Spleen (tissue), 11 donors: ENCODE data around the gene INSL3. TPM values are rescaled to one million over a fixed set of nuclear protein-coding genes. Genes with fewer than 3 reads are reported as not detected.

Source experiments
- DNase-seq: peaks from one replicate; pipeline ENCODE4 v3.0.0-alpha.2; 2020
- H3K27ac ChIP-seq, 8 donors: fragments of 200-600 bp; sonication (generic) in 7 of 8; 1 replicate in 4 of 8; 2 replicates in 4 of 8; pipeline versions ENCODE4 v1.5.0 to v1.8.0; 2016 to 2021; ENCODE audit warnings: inconsistent platforms in 4 of 8, mild to moderate bottlenecking in 4 of 8, moderate library complexity in 1 of 8
- H3K27me3 ChIP-seq, 7 donors: fragments of 200-600 bp; sonication (generic) in 6 of 7; replicated peaks in 1 of 7; 1 replicate in 4 of 7; 2 replicates in 3 of 7; pipeline versions ENCODE4 v1.5.0 to v1.8.0; 2016 to 2021; ENCODE audit warnings: inconsistent platforms in 3 of 7, mild to moderate bottlenecking in 1 of 7
- H3K36me3 ChIP-seq, 6 donors: fragments of 200-600 bp; sonication (generic) in 5 of 6; 1 replicate in 4 of 6; 2 replicates in 2 of 6; pipeline versions ENCODE4 v1.5.0 to v1.8.0; 2016 to 2021; ENCODE audit warnings: inconsistent platforms in 2 of 6
- H3K4me1 ChIP-seq, 6 donors: fragments of 200-600 bp; sonication (generic) in 5 of 6; 1 replicate in 3 of 6; 2 replicates in 3 of 6; pipeline versions ENCODE4 v1.5.0 to v1.8.0; 2016 to 2021; ENCODE audit warnings: inconsistent platforms in 3 of 6
- H3K4me3 ChIP-seq, 8 donors: fragments of 200-600 bp; sonication (generic) in 7 of 8; 1 replicate in 4 of 8; 2 replicates in 4 of 8; pipeline versions ENCODE4 v1.5.0 to v1.8.0; 2016 to 2021; ENCODE audit warnings: inconsistent platforms in 4 of 8, mild to moderate bottlenecking in 4 of 8, moderate library complexity in 2 of 8
- H3K9me3 ChIP-seq, 8 donors: fragments of 200-600 bp; sonication (generic) in 7 of 8; 1 replicate in 4 of 8; 2 replicates in 4 of 8; pipeline versions ENCODE4 v1.5.0 to v1.8.0; 2016 to 2021; ENCODE audit warnings: inconsistent platforms in 4 of 8
- POLR2A ChIP-seq, 3 donors: fragments of 450-650 bp; IDR thresholded peaks; one replicate each; pipeline ENCODE4 v1.5.1; 2017; ENCODE audit warnings: antibody characterized with exemption in 3 of 3, mild to moderate bottlenecking in 1 of 3
- POLR2AphosphoS5 ChIP-seq, 3 donors: sonication (generic); formaldehyde crosslinking; IDR thresholded peaks; one replicate each; pipeline ENCODE4 v1.5.1; 2017; ENCODE audit warnings: antibody characterized with exemption in 3 of 3
- WGBS, 5 donors: extraction: QIAGEN DNeasy Blood & Tissue Kit in 3 of 5; methylation state at CpG; one replicate each; pipeline versions ENCODE4 v1.1.5 to v1.1.7; 2013 to 2018; 5-methylcytosine and 5-hydroxymethylcytosine counted together
- intact Hi-C: fragments of 100-400 bp; cut with DNase I; formaldehyde crosslinking; loops from one replicate; pipeline ENCODE4 v1.15.0; 2023; ENCODE audit warnings: low total_unique reads
- polyA plus RNA-seq, 3 donors: library from polyadenylated mRNA; stranded (reverse); fragments of 200-250 nt; gene quantifications; one replicate each; pipeline ENCODE4 v1.2.1, GENCODE V29; 2013
- total RNA-seq, 7 donors: library from RNA; depleted of rRNA in 3 of 7; stranded (reverse); fragments of >200 nt in 3 of 7; fragmentation: NEBNext Ultra II Directional in 4 of 7; extraction: Animal tissue kit (Norgen Biotek cat#: 25700) in 4 of 7; gene quantifications; one replicate each; pipeline versions ENCODE4 v1.1.0 to v1.2.1, GENCODE V29; 2016 to 2021
- TF ChIP-seq, protein P1 (sequence below), 11 experiments: fragments of 200-600 bp in 7 of 11; fragments of 450-650 bp in 4 of 11; sonication (generic) in 4 of 11; IDR thresholded peaks in 8 of 11; conservative IDR thresholded peaks in 3 of 11; 1 replicate in 7 of 11; 2 replicates in 4 of 11; pipeline versions ENCODE4 v1.4.0 to v1.8.0; 2016 to 2021; ENCODE audit warnings: antibody characterized with exemption in 11 of 11, inconsistent platforms in 4 of 11, mild to moderate bottlenecking in 1 of 11
- donor health status: healthy with polysubstance abuse.
- donor health status: DM: no; HTN: no; CAD: no; lungs with moderate emphysema.
- donor health status: DM: no; HTN: no; CAD: no.
- donor health status: Bipolar disorder and iron deficiency.
- donor health status: healthy.
- donor health status: DM: no; HTN: no; CAD: no.
- donor health status: DM: yes; HTN: yes; CAD: no.

The INSL3 gene
- total and polyA plus RNA-seq, 10 donors = 2.1 to 6.3 (median 3.0) TPM

GRCh38 chr19:17841810-17842662, 20.7 kb upstream of the INSL3 start:
- peaks cover 19 to 57% (median 43%) of the 10 kb centered on the region in 6 donors for H3K4me1 ChIP-seq
- DNase-seq = peak; percentile 74
- peak overlapping the region in 3 of 8 donors; percentile 21 to 100 (median 98) for H3K27ac ChIP-seq
- H3K9me3 ChIP-seq = no peaks in the 10 kb centered on the region
- intact Hi-C loops = no loop called here
- WGBS, 5 donors = 62 to 84% (median 77%) methylated on average over 31 to 56 of the region's 56 CpGs
- TF ChIP-seq, protein P1, sequence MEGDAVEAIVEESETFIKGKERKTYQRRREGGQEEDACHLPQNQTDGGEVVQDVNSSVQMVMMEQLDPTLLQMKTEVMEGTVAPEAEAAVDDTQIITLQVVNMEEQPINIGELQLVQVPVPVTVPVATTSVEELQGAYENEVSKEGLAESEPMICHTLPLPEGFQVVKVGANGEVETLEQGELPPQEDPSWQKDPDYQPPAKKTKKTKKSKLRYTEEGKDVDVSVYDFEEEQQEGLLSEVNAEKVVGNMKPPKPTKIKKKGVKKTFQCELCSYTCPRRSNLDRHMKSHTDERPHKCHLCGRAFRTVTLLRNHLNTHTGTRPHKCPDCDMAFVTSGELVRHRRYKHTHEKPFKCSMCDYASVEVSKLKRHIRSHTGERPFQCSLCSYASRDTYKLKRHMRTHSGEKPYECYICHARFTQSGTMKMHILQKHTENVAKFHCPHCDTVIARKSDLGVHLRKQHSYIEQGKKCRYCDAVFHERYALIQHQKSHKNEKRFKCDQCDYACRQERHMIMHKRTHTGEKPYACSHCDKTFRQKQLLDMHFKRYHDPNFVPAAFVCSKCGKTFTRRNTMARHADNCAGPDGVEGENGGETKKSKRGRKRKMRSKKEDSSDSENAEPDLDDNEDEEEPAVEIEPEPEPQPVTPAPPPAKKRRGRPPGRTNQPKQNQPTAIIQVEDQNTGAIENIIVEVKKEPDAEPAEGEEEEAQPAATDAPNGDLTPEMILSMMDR (IDR thresholded peaks at IDR 0.05 in 8 of 11, conservative IDR thresholded peaks at IDR 0.05 in 3 of 11) = no peak
- TF ChIP-seq POLR2AphosphoS5 (IDR thresholded peaks at IDR 0.05) = peak in 1 of 3 donors; percentile 66
- no peaks in the 10 kb centered on the region for H3K27me3 ChIP-seq
- peak overlapping the region in 1 of 8 donors; percentile 10 for H3K4me3 ChIP-seq
- peaks cover 4 to 77% (median 72%) of the 10 kb centered on the region in 6 donors for H3K36me3 ChIP-seq

- intact Hi-C loops = no loop called here
- Histone ChIP-seq H3K27me3 (no peaks in the 10 kb centered on the region), H3K4me1 (peaks cover 12 to 50% (median 37%) of the 10 kb centered on the region in 6 donors), H3K36me3 (peaks cover 4 to 83% (median 79%) of the 10 kb centered on the region in 6 donors), H3K4me3 (no peak overlapping the region), H3K9me3 (no peaks in the 10 kb centered on the region), H3K27ac (peak overlapping the region in 1 of 8 donors; percentile 98)
- WGBS, 5 donors = 77 to 88% (median 85%) methylated on average over 23 to 30 of the region's 30 CpGs
- TF ChIP-seq, protein P1 (IDR thresholded peaks at IDR 0.05 in 8 of 11, conservative IDR thresholded peaks at IDR 0.05 in 3 of 11) = no peak
- TF ChIP-seq POLR2A (IDR thresholded peaks at IDR 0.05) (no peak), POLR2AphosphoS5 (IDR thresholded peaks at IDR 0.05) (peak in 1 of 3 donors; percentile 63)
- DNase-seq = peak; percentile 73
Measured at GRCh38 chr19:17841371-17841809, 20.1 kb upstream of the INSL3 start.

- TF ChIP-seq, protein P1 (IDR thresholded peaks at IDR 0.05 in 8 of 11, conservative IDR thresholded peaks at IDR 0.05 in 3 of 11) = no peak
- no peak for TF ChIP-seq POLR2AphosphoS5 (IDR thresholded peaks at IDR 0.05)
- no peak for TF ChIP-seq POLR2A (IDR thresholded peaks at IDR 0.05)
- Histone ChIP-seq H3K27ac (no peak overlapping the region), H3K36me3 (peaks cover 5 to 97% (median 93%) of the 10 kb centered on the region in 6 donors), H3K9me3 (no peaks in the 10 kb centered on the region), H3K27me3 (no peaks in the 10 kb centered on the region), H3K4me1 (peaks cover 0 to 46% (median 23%) of the 10 kb centered on the region in 6 donors), H3K4me3 (no peak overlapping the region)
- intact Hi-C loops = no loop called here
- 92 to 97% (median 95%) methylated on average over 6 of the region's 6 CpGs for WGBS, 5 donors
- no peak for DNase-seq
Measured at GRCh38 chr19:17840019-17840418, 18.7 kb upstream of the INSL3 start.

- intact Hi-C loops = no loop called here
- Histone ChIP-seq H3K4me3 (no peak overlapping the region), H3K9me3 (no peaks in the 10 kb centered on the region), H3K27me3 (no peaks in the 10 kb centered on the region), H3K4me1 (peaks cover 0 to 33% (median 5%) of the 10 kb centered on the region in 6 donors), H3K36me3 (peaks cover 8 to 100% (median 99%) of the 10 kb centered on the region in 6 donors), H3K27ac (no peak overlapping the region)
- TF ChIP-seq POLR2AphosphoS5 (IDR thresholded peaks at IDR 0.05) (no peak), POLR2A (IDR thresholded peaks at IDR 0.05) (no peak)
- TF ChIP-seq, protein P1 (IDR thresholded peaks at IDR 0.05 in 8 of 11, conservative IDR thresholded peaks at IDR 0.05 in 3 of 11) = no peak
- 92 to 98% (median 97%) methylated on average over 7 of the region's 7 CpGs for WGBS, 5 donors
- no peak for DNase-seq
Measured at GRCh38 chr19:17837972-17838371, 16.7 kb upstream of the INSL3 start.
